ENCODE measurements around the gene RAPGEF5.

GRCh38 chr7:22256541-22257096 lies 100.3 kb downstream of the RAPGEF5 start:
- TF ChIP-seq CTCF (IDR thresholded peaks at IDR 0.05): no peak
- no peak for TF ChIP-seq POLR2A (IDR thresholded peaks at IDR 0.05; ENCODE audit: low read depth)

Measured in esophagus muscularis mucosa (tissue), 3 donors.